COLO829 (cell line): ENCODE data around the gene CBY1.
A peak's percentile ranks its signal among the peaks of the same experiment; 100 is the strongest.

ENCODE experiments used
- DNase-seq: peaks from one replicate; pipeline ENCODE4 v3.0.0; 2012; ENCODE audit warnings: low spot score

CBY1 gene

DNA sequence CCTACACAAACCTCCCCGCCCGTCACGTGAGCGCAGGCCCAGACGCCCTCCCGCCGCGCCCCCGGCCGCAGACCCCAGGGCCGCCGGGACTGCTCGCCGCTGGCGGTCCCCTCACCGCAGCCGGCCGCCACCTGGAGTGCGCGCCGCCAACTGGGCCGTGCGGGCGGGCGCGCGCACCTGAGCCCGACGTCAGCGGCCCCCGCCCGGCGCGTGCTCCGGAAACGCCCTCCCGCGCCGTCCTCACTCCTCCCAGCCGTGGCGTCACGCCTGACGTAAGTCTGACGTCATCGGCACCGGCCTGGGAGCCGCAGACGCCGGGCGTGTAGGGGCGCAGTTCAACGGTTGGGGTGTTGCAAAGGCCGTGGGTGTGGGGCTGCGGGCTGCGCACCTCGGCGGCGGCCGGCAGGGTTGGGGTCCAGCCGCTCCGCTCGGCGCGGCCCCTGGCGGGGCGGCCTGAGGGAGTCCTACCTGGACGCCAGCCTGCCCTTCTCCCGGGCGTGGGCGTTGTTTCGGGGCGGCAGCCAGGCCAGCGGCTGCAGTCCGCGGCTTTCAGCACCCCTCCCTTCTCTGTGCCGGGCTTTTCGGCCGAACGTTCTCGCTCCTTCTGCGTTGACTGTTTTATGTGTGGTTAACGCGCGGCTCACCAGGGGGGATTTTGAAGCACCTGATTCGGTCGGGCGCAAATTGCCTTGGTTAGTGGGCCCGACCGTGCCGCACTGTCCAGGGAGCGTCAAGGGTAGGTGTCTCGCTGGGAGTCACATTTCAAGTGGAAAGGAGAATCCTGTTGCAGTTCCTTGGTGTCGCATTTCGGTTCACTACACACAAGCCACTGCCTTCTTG is 44.6 kb downstream of the CBY1 start, which contains the start of gene JOSD1:
Gene JOSD1, minus strand, starts transcription at position 155 of the 840 bp plus-strand sequence. CDS start 956 bp downstream, outside the sequence.
- peak; percentile 84 for DNase-seq

DNA sequence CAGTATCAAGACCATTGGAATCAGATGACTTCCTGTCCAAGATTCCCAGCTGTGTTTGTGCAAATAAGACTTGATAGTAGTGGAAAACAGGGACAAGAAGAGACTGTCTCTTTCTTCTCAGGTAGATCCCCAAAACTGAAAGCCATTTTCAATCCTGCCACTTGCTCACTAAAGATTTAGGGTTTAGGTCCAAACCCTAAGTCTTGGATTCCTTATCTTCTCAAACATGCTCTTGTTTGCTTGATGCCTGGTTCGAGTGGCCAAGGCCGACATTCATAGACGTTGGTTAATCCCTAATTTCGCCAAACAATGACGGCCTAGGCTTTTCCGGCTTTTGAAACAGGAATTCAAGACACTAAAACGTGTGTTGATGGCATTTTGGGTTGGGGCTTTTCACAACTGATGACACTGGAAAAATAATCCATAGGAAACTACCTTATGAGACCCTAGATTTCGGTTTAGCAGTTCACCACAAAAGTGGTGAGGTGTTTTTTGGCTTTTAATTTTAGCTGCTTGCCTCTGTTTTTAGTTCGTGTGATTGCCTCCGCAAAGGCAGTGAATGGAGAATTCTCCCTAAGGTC is 48.3 kb downstream of the CBY1 start:
- DNase-seq, result no peak

DNA sequence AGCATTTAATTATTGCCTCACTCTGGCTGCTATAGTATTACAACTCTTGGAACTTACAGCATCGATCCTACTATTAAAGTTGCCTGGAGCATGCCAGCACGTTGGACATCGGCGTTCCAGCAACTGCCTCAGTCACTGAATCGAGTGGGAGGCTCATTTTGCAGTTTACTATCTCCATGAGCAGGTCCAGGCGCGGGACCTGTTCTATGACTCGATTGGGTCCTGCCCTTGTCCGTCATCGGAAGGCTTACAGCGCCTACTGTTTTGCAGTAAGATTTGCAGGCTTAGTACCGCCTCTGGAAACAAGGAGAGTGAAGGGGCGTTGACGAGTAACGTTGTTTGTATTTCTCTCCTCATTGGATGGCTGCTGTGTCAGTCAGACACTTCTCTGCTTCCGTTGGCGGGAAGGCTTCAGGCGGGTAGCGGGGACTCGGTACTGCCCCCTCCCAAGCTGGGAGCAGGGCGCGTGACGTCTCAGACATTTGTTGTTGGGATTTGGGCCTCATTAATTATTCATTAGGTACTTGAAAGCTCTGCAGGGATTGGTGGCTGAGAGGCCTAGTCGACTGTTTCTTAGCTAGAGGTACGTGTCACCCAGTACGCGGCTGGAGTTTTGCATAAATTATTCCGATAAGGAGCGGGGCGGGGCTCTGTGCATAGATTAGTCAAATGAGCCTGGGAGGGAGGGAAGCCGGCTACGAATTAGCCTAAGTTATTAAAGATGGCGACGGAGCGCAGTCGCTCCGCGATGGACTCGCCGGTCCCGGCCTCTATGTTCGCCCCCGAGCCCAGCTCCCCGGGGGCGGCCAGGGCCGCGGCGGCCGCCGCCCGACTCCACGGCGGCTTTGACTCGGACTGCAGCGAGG is 49.0 kb downstream of the CBY1 start, which contains the start of gene GTPBP1:
Gene GTPBP1, plus strand, starts transcription at position 710 of the 866 bp plus-strand sequence. Its CDS starts 12 bp downstream, at position 722.
- DNase-seq, result peak; percentile 100

GRCh38 chr22:38706101-38706900 is 49.9 kb downstream of the CBY1 start:
- DNase-seq, result no peak

DNA sequence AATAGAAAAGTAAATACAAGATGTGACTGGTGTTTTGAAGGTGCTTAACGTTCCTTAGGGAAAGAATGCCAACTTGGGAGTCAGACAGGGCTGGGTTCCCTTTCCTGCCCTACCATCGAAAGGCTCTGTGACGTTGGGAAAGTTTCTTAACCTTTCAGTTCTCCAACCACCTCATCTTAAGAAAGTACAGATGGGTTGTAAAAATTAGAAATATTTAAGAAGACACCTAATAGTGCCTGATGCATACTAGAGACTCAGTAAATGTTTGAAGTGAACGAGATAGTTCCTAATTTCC is 50.4 kb downstream of the CBY1 start:
- no peak for DNase-seq

- peak; percentile 48 for DNase-seq
Observed at GRCh38 chr22:38707346-38707745, 50.9 kb downstream of the CBY1 start.

DNA sequence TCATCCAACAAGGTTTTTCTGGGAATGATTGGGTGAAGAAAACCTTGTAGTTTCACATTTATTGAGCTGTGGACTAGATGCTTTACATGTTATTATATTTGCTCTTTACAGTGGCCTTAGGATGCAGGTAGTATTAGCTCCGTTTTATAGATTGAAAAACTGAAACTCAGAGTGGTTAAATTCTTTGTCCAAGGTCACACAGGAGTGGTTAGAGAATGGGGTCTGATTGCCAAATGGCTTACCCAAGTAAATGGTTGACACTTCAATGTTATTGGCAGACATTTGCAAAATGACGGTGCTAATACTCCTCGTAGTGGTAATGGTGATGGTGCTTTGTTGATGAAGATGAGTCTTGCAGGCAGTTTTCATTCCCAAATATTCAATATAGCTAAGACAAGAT is 51.5 kb downstream of the CBY1 start:
- no peak for DNase-seq

GRCh38 chr22:38709306-38709705 is 52.9 kb downstream of the CBY1 start:
- no peak for DNase-seq

DNA sequence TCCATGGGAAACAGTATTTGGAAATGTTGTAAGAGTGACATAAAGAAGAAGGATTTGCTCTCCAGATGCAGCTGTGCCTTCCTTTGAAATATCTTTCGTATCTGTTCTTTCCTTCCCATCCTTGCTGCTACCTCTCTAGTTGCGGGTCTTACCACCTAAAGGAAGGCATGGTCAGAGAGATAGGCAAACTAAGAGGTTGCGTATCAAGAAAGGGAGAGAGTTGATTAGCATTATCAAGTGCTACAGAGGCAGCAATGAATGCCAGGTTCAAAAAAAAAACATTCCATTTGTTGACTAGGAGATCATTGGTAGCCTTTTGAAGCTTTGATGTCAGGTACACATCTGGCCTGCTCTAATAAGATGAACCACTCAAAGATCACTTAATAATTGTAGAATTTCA is 53.9 kb downstream of the CBY1 start:
- DNase-seq, result no peak

DNA sequence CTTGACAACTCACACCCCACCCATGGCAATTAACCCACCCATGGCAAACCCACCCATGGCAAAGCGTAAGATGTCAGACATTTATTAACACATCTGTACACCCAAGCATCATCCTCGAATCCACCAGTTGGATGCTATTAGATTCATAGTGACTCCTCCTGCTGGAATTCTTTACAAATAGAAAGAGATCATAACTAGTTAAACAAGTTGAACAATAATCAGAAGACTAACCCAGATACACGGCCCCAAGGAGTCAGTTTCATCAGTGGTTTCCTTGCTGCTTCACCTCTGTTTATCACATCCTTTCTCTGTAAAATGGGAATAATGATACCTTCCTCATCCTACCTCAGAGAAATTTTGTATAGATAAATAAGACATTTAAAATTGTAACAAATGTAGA is 54.4 kb downstream of the CBY1 start:
- DNase-seq, result no peak

DNA sequence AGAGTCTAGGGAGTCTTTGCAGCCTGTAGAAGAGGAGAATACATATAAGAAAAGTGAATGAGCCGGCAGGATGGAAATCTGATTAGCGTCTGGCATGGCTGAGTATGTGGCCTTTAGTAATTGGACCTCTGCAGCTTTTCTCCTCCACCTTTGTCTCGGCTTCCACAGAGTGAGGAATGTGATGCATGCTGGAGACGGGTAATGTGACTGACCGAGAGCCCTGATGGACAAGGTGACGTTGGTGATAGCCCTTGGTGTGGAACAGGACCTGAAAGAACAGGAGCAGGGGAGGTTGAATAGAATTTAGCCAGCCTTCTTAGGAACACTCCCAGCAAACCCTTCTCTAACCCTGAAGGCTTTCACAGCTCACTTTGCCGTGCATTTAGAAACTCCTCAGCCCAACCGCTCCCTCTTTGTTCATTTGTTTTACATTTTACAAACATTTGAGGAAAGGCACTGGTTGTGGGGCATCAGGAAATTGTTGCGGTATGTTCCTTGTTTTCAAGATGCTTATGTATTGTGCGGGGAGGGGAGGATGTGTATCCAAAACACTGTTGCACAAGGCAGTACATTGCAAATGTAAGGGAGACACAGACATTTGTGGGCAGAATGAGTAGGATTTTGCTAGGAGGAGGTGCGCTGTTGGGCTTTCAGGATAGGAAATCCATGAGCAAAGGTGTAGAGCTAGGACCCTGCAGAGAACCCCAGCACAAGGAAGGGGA is 56.2 kb downstream of the CBY1 start:
- DNase-seq, result no peak

- no peak for DNase-seq
Observed at GRCh38 chr22:38713921-38714320, 57.5 kb downstream of the CBY1 start.

GRCh38 chr22:38715176-38715764 is 58.8 kb downstream of the CBY1 start:
- no peak for DNase-seq

DNA sequence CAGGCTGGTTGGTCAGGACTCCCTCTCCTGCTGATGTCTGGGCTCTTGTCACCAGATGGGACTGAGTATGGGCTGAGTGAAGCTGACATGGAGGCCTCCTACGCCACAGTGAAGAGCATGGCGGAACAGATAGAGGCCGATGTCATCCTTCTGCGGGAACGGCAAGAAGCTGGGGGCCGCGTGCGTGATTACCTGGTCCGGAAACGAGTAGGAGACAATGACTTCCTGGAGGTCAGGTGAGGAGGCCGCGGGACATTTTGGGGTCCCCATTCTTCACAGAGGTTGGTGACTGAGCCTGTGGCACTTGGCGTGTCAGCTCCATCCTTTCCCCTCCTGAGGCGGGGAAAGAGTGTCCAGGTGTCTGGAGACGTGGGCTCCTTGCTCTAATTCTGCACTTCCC is 59.4 kb downstream of the CBY1 start:
- no peak for DNase-seq

DNA sequence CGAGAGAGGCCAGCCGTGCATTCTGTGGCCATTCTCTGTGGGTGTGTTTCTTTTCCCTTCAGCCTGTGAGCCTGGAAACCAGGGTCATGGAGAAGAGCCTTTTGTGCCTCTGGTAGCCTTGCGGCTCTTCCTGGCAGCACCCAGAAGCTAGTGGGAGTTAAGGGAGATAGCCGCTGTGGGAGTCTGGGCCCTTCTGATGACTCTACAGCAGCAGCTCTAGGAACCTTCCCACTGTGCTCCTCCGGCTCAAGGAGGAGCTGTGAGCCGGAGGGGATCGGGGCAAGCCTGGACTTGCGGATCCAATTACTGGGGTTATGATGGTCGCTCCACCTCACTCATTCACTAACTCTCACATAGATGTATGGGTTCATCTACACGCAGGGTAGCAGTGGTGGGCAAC is 59.8 kb downstream of the CBY1 start:
- DNase-seq, result no peak

GRCh38 chr22:38716826-38717225 is 60.4 kb downstream of the CBY1 start:
- DNase-seq, result no peak

DNA sequence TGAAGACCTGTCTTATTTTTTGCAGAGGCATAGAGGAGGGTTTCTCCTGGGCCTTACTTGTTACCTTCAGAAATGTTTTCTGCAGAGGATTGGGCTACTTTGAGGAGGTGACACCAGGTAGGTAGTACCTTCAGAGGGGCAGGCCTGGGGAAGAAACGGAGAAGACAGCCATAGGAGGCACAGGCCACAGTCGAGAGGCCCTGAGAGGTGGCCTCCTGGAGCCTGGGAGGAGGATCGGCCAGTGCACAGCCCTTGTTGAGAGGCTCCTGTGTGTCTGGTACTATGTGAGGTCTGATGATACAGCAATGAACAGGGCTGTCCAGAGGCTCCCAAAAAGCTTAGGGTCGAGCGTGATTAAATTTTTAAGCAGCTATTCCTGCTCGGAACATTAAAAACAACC is 60.8 kb downstream of the CBY1 start:
- no peak for DNase-seq

DNA sequence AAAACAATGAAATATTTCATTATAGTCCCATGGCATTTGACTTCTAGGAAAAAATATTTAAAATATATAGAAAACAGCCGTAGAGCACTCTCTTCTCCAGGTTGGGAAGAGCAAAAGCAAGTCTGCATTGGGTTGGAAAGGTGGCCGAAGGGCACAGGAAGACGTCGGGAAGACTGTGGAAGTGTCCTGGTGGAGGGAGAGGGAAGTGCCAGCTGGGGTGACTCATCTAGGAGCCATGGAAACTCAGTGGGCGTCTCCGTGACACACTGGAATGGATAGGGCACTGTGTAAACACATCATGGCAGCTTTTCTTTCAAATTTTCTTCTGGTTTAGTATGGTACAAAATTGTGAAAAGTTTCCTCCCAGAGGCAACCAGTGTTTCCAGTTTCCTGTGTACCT is 62.0 kb downstream of the CBY1 start:
- peak; percentile 98 for DNase-seq

DNA sequence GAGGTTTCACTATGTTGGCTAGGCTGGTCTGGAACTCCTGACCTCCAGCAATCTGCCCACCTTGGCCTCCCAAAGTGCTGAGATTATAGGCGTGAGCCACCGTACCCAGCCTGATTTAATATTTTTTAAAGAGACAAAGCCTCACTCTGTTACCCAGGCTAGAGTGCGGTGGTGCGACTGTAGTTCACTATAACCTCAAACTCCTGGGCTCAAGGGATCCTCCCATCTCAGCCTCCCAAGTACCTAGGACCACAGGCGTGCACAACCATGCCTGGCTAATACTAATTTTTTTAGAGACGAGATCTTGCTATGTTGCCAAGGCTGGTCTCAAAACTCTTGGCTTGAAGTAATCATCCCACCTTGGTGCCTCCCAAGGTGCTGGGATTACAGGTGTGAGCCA is 62.8 kb downstream of the CBY1 start:
- no peak for DNase-seq

- no peak for DNase-seq
Observed at GRCh38 chr22:38720350-38720749, 63.9 kb downstream of the CBY1 start.

GRCh38 chr22:38721551-38721950 is 65.1 kb downstream of the CBY1 start:
- DNase-seq, result no peak
